ENCODE data around the gene MYO7B.

GRCh38 chr2:127589841-127590240 lies 54.4 kb downstream of the MYO7B start:
- TF ChIP-seq EP300 (IDR thresholded peaks at IDR 0.05; ENCODE audit: low read length) (no peak), IRF1 (CRISPR knock-in tag; IDR thresholded peaks at IDR 0.05; ENCODE audit: borderline replicate concordance) (no peak), NFRKB (IDR thresholded peaks at IDR 0.05; ENCODE audit: low read depth) (no peak), ZNF217 (CRISPR knock-in tag; IDR thresholded peaks at IDR 0.05) (no peak)

Data from K562 (cell line).